Measurements from ENCODE around the gene ITGB7.

The ITGB7 gene

DNA sequence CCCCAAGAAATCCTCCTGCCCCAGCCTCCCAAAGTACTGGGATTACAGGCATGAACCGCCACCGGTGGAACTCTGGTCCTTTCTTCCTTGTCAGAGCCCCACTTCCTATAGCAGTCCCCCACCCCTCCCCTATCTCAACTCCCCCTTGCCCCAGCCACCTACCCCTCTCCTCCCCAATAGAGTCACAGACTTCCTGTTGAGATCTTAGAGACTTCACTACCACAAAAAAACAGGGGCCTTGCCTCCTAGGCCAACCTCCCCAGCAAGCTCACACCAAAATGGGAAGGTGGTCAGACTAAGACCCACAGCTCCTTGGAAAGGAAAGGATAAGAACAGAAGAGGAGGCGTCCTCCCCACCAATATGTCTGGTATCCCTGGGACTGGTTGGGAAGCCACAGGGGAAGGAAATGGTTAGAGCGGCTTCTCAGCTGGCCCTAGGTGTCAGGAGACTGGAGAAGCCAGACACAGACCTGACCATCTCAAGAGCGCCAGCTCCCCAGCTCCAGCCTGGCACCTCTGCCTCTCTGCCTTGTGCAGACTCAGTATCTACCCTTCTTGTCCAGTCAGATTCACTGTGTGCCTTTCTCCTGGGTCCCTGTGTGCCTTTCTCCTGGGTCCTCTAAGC, 8.5 kb downstream of the ITGB7 start:
- no peak for DNase-seq (ENCODE audit: low read depth in 2 of 2)

DNA sequence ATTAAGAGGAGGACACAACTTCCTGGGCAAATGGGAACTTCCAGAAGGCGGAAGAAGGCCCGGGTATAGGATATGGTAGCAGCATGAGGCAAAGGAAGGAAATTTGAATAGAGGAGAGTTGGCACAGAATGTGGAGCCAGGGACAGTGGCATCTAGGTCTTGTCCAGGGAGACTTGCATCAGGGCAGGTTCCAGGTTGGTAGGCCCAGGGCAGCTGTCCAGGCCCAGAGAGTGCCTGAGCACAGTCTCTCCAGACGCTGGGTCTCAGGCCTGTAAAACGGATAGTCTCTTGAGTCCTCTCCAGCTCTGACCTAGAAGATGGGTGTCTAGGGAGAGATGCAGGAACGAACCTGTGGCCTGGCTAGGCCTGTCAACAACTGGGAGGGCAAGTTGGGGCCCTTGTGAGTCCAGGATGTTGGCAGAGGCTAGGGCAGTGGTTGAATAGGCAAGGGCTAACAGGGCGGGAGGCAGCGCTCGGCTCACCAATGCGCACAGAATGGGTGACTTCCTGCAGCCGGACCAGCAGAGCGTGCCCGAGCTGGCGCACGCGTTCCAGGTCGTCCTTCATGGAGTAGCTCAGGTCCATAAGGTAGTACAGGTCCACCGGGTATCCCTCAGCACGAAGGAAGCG, 9.9 kb downstream of the ITGB7 start:
- no peak for DNase-seq (ENCODE audit: low read depth in 2 of 2)

DNA sequence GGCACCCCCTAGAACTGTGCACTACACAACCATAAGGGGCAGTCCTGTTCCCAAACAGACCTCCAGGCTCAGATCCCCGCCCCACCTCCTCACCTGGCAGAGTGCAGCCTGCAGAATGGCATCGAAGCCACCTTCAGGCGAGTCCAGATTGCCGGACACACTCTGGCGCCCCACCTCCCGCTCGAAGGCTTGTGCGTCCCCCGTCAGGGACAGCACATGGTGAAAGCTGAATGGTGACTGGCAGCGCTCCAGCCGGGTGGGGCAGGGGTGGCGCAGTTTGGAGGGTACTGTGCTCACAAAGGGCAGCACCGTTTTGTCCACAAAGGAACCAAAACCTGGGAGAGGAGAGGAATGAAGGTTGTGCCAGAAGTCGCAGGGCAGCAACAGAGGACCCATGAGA, 10.6 kb downstream of the ITGB7 start:
- no peak for DNase-seq (ENCODE audit: low read depth in 2 of 2)

GRCh38 chr12:53195516-53196420, 11.3 kb downstream of the ITGB7 start:
- DNase-seq (ENCODE audit: low read depth in 2 of 2) = no peak

- DNase-seq (ENCODE audit: low read depth in 2 of 2) = no peak
Measured at GRCh38 chr12:53194973-53195372, 12.1 kb downstream of the ITGB7 start.

- no peak for DNase-seq (ENCODE audit: low read depth in 2 of 2)
Measured at GRCh38 chr12:53193985-53194716, 12.9 kb downstream of the ITGB7 start.

DNA sequence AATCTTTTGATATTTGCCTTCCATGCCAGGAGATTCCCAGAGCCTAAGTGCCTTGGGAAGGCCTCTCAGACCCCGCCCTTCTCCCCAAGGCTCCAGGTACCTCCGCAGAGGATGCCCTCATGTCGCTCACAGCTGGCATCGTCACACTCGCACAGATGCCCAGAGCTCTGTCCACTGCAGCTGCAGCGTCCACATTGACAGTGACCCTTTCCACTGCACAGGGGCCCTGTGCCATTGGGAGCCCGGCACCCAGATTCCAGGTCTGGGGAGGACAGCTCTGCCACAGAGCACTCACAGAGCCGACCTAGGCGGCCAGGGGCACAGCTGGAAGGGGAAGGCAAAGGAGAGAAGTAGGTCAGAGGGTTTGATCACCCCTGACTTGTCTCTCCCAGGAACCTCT, 14.0 kb downstream of the ITGB7 start:
- no peak for DNase-seq (ENCODE audit: low read depth in 2 of 2)

- DNase-seq (ENCODE audit: low read depth in 2 of 2) = no peak
Measured at GRCh38 chr12:53192531-53193021, 14.5 kb downstream of the ITGB7 start.

DNA sequence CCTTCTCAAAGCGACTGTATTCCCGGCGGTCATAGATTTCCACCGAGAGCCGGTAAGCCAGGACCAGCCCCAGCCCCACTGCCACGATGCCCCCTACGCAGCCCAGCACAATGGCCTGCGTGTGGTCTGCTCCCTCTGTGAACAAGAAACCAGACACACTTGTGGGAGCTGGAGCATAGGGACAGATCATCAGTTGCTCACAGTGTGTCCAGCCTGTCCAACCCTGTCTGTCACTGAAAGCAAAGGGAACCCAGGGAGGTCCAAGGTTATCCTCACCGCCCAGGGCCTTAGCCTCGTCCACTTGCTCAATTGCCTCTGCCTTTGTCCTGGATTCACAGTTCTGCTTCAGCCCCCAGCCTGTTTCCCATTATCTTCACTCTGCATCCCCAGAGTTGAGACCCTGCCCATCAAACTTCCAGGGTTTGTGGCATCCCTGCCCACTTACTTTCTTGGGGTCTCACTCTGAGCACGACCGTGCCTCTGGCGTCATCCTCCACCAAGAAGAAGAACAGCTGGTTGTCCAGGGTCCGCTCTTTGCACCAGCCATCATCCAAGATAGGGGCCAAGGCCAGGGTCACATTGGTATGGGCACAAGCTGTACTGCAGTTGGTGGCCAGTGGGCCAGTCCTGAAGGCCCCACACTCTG, 15.0 kb downstream of the ITGB7 start:
- DNase-seq (ENCODE audit: low read depth in 2 of 2) = no peak

GRCh38 chr12:53191096-53191884, 15.8 kb downstream of the ITGB7 start:
- DNase-seq (ENCODE audit: low read depth in 2 of 2) = no peak

DNA sequence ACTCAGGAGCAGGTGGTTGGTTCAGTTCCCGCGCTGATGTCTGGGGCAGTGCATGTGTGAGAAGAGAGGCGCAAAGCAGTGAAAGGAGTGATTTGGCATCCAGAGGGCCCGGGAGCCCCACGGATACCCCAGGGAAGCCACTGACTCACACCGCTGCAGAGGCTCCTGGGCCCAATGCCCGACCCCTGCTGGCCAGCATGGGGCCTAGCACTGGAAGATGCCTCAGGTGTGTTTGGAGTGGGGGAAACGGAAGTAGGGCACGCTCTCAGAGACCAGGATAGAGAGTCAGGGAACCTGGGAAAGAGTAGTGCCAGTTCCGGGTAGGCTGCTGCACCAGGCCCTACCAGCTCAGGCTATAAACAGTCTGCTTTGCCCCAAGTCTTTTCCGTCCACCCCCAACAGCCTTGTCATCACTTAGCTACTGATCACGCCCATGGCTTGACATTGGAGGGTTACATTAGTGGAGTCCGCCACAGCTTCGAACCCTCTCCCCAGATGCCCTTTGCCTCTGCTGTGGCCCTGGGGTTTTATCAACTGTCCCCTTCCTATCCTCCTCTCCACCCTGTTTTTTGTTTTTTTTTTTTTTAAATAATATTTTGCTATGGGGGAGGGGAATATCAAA, 16.8 kb downstream of the ITGB7 start:
- no peak for DNase-seq (ENCODE audit: low read depth in 2 of 2)

DNA sequence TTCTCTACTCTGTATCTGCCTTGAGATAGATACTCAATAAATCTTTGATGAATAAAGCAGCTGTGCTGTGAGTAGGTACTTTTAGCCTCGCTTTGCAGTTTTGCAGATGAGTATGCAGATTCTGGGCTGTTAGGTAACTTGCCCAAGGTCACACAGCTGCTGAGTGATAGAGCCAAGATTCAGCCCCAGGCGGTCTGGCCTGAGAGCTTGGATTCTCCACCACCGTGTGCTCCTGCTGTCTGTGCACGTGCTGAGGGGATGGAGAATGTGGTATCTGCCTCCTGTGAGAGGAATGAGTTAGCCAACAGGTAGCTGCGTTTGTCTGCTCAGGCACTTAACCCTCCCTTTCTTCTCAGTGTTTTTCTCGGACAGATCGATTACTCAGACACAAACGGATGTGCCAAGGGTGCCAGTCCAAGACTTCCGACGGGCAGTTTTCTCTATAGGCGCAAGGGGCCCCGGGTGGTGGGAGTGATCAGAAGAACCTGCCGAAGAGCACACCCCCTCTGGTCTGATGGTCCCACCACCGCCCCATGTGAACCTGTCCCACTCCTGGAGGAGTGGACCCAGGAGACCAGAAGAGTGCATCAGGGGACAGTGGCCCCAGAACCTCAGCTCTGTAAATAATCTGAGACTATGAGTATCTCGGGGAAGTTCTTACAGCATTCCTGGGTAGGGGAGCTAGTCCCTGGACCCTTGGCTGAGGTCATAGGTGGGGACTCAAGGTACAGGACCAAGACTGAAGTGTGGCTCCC, 19.7 kb downstream of the ITGB7 start:
- DNase-seq (ENCODE audit: low read depth in 2 of 2) = no peak

DNA sequence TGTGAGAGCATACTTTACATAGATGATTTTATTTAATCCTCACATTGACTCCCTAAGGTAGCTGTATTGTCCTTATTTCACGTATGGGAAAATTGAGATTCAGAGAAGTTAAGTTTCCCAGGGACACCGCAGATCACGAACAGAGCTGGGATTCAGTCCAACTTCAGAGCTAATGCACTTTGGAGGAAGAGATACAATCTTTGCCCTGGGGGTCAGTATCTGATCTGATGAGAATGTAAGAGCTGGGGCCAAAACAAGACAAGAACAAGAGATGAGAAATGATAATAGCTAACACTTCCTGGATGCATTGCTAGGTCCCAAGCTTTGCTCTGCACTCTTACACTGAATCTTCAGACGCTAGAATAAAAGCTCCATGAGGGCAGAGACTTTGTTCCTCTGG, 20.3 kb downstream of the ITGB7 start:
- DNase-seq (ENCODE audit: low read depth in 2 of 2) = no peak

GRCh38 chr12:53185582-53186153, 21.4 kb downstream of the ITGB7 start:
- no peak for DNase-seq (ENCODE audit: low read depth in 2 of 2)

DNA sequence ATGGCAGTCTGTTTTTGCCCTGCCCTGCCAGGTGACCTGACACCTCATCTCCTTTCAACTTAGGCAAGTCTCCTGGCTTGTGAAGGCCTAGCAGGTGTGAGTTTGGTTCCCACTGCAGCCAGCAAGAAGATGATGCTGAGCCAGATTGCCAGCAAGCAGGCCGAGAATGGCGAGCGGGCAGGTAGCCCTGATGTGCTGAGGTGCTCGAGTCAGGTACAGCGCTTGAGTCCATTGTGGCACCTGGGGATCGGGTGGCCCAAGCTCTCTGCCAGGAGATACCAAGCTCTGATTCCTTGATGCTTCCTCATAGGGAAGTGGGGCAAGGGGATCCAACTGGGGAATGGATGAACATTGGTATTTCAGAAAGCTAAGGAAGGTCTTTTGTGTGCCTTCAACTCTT, 22.2 kb downstream of the ITGB7 start:
- no peak for DNase-seq (ENCODE audit: low read depth in 2 of 2)

- DNase-seq (ENCODE audit: low read depth in 2 of 2) = no peak
Measured at GRCh38 chr12:53182903-53183302, 24.1 kb downstream of the ITGB7 start.

- no peak for DNase-seq (ENCODE audit: low read depth in 2 of 2)
Measured at GRCh38 chr12:53181935-53182334, 25.1 kb downstream of the ITGB7 start.

GRCh38 chr12:53180931-53181645, 26.0 kb downstream of the ITGB7 start:
- peak; percentile 68 to 74 for DNase-seq (ENCODE audit: low read depth in 2 of 2)
